ENCODE results near the gene CSF2. TPM values are rescaled to one million over a fixed set of nuclear protein-coding genes. Genes with fewer than 3 reads are reported as not detected.

The CSF2 gene
- total RNA-seq, 1 donor from 2014 or later = not detected

GRCh38 chr5:132083071-132083678 lies 9.6 kb downstream of the CSF2 start:
- Mint-ChIP-seq H3K4me3 (ENCODE audit: unreplicated experiment) (no peak overlapping the region), H3K9me3 (ENCODE audit: unreplicated experiment) (no peaks in the 10 kb centered on the region)

GRCh38 chr5:132085686-132086085 lies 12.1 kb downstream of the CSF2 start:
- peaks cover 6% of the 10 kb centered on the region for H3K27me3 Mint-ChIP-seq (ENCODE audit: unreplicated experiment)

More at GRCh38 chr5:132083071-132083678, 9.6 kb downstream of the CSF2 start:
- no peak for DNase-seq (ENCODE audit: low spot score)
- Mint-ChIP-seq H3K27ac (ENCODE audit: unreplicated experiment) (no peak overlapping the region), H3K4me1 (ENCODE audit: unreplicated experiment) (peaks cover 13% of the 10 kb centered on the region), H3K36me3 (ENCODE audit: low read depth, unreplicated experiment) (no peaks in the 10 kb centered on the region), H3K27me3 (ENCODE audit: unreplicated experiment) (peaks cover 8% of the 10 kb centered on the region)
- TF ChIP-seq CTCF (IDR thresholded peaks at IDR 0.05; ENCODE audit: unreplicated experiment) = no peak

GRCh38 chr5:132086277-132086794 lies 12.7 kb downstream of the CSF2 start:
- no peak for TF ChIP-seq CTCF (IDR thresholded peaks at IDR 0.05; ENCODE audit: unreplicated experiment)
- Mint-ChIP-seq H3K36me3 (ENCODE audit: low read depth, unreplicated experiment) (no peaks in the 10 kb centered on the region), H3K9me3 (ENCODE audit: unreplicated experiment) (no peaks in the 10 kb centered on the region), H3K27ac (ENCODE audit: unreplicated experiment) (no peak overlapping the region), H3K4me1 (ENCODE audit: unreplicated experiment) (peaks cover 13% of the 10 kb centered on the region), H3K4me3 (ENCODE audit: unreplicated experiment) (no peak overlapping the region), H3K27me3 (ENCODE audit: unreplicated experiment) (peaks cover 6% of the 10 kb centered on the region)
- no peak for DNase-seq (ENCODE audit: low spot score)

More at GRCh38 chr5:132085686-132086085, 12.1 kb downstream of the CSF2 start:
- peaks cover 13% of the 10 kb centered on the region for H3K4me1 Mint-ChIP-seq (ENCODE audit: unreplicated experiment)
- TF ChIP-seq CTCF (IDR thresholded peaks at IDR 0.05; ENCODE audit: unreplicated experiment) = no peak
- no peak overlapping the region for H3K4me3 Mint-ChIP-seq (ENCODE audit: unreplicated experiment)
- H3K36me3 Mint-ChIP-seq (ENCODE audit: low read depth, unreplicated experiment) = no peaks in the 10 kb centered on the region
- H3K9me3 Mint-ChIP-seq (ENCODE audit: unreplicated experiment) = no peaks in the 10 kb centered on the region
- H3K27ac Mint-ChIP-seq (ENCODE audit: unreplicated experiment) = peak overlapping the region; percentile 30
- DNase-seq (ENCODE audit: low spot score) = no peak

- TF ChIP-seq CTCF (IDR thresholded peaks at IDR 0.05; ENCODE audit: unreplicated experiment) = no peak
- Mint-ChIP-seq H3K4me3 (ENCODE audit: unreplicated experiment) (no peak overlapping the region), H3K4me1 (ENCODE audit: unreplicated experiment) (peaks cover 13% of the 10 kb centered on the region), H3K9me3 (ENCODE audit: unreplicated experiment) (no peaks in the 10 kb centered on the region), H3K27ac (ENCODE audit: unreplicated experiment) (no peak overlapping the region), H3K36me3 (ENCODE audit: low read depth, unreplicated experiment) (no peaks in the 10 kb centered on the region), H3K27me3 (ENCODE audit: unreplicated experiment) (peaks cover 6% of the 10 kb centered on the region)
- no peak for DNase-seq (ENCODE audit: low spot score)
Observed at GRCh38 chr5:132087176-132087575, 13.6 kb downstream of the CSF2 start.

- Mint-ChIP-seq H3K4me1 (ENCODE audit: unreplicated experiment) (peaks cover 13% of the 10 kb centered on the region), H3K9me3 (ENCODE audit: unreplicated experiment) (no peaks in the 10 kb centered on the region), H3K36me3 (ENCODE audit: low read depth, unreplicated experiment) (no peaks in the 10 kb centered on the region), H3K27me3 (ENCODE audit: unreplicated experiment) (peaks cover 6% of the 10 kb centered on the region), H3K27ac (ENCODE audit: unreplicated experiment) (no peak overlapping the region), H3K4me3 (ENCODE audit: unreplicated experiment) (no peak overlapping the region)
- no peak for TF ChIP-seq CTCF (IDR thresholded peaks at IDR 0.05; ENCODE audit: unreplicated experiment)
- DNase-seq (ENCODE audit: low spot score) = no peak
Observed at GRCh38 chr5:132087661-132088060, 14.1 kb downstream of the CSF2 start.

Measured in endothelial cell (in vitro differentiated cells).